GM19438 (cell line): ENCODE results near the gene HBA2.
"Not testable (repeated sequence)": the region's sequence is repeated elsewhere in the genome, so short reads cannot be mapped to it uniquely, and the experiment has no call there.

Source experiments
- ATAC-seq: cut with Tn5 transposase; IDR thresholded peaks from one replicate; pipeline ENCODE4 v1.9.1; 2021; ENCODE audit warnings: low read depth; ENCODE audit not compliant: unreplicated experiment

The HBA2 gene

GRCh38 chr16:172374-172941 lies at the start of gene HBA2:
Gene HBA2 (plus strand): TSS chr16:172876. CDS start chr16:172913, 37 bp downstream.
- not testable (repeated sequence) for ATAC-seq

DNA sequence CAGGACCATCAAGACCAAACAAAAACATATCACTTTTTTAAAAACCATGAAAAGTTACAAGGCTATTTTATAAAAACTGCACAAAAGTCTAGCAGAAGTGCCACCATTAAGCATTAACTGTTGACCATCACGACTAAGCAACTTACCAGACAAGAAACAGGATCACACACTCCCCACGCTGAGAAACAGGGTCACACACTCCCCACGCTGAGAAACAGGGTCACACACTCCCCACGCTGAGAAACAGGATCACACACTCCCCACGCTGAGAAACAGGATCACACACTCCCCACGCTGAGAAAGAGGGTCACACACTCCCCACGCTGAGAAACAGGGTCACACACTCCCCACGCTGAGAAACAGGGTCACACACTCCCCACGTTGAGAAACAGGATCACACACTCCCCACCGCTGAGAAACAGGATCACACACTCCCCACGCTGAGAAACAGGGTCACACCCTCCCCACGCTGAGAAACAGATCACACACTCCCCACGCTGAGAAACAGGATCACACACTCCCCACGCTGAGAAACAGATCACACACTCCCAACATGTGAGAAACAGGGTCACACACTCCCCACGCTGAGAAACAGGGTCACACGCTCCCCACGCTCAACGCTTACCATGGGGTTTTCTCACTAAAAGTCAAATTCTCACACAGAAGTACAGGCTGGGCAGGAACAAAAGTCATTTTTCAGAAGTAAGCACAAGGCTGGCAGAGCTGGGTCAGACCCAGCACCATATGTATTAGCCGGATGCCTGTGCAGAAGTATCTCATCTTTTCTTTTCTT lies 48.9 kb upstream of the HBA2 start:
- ATAC-seq = not testable (repeated sequence)

DNA sequence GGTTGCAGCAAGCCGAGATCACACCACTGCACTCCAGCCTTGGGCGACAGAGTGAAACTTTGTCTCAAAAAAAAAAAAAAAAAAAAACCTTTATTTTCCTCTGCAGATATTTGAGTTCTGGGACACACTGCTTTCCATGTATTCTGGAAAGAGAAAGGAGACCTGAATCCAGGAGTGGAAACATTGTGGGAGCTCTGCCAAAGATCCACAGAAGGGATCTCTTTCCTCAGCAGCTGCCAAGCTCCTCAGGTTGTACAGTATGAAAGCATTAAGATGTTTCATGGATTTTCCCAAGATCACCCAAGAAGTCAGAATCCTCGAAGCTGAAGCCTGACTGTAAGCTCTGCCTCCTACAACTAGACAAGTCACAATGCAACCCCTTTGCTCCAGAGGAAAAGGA lies 47.7 kb upstream of the HBA2 start:
- ATAC-seq = no peak

DNA sequence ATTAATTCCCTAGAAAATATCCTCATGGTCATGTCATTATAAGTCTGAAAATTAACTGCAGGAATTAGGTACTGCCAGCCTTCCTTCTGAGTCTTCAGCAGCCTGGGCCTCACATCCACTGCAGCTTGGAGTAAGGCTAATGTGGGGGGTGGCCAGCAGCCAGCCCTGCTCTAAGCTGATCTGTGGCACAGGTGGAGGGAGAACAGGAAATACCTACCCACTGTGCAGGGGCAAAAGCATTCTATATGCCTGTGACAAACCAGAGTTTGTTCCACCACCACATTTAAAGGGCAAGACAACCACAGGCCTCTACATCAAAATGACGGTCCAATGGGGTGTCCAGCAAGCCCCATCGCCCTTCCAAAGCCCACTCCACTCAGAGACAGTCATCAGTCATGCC lies 43.6 kb upstream of the HBA2 start:
- ATAC-seq = no peak

GRCh38 chr16:130533-131173 lies 42.0 kb upstream of the HBA2 start:
- ATAC-seq = no peak

DNA sequence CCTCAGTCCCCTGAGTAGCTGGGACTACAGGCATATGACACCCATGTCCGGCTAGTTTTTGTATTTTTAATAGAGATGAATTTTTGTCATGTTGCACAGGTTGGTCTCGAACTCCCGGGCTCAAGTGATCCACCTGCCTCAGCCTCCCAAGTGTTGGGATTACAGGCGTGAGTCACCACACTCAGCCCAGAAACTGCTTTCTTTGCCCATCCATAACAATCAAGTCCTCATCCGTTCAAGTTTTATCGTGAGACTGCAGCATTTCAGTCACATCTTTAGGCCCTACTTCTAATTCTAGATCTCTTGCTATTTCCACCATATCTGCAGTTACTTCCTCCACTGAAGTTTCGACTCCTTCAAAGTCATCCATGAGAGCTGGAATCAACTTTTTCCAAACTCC lies 40.6 kb upstream of the HBA2 start:
- ATAC-seq = no peak

DNA sequence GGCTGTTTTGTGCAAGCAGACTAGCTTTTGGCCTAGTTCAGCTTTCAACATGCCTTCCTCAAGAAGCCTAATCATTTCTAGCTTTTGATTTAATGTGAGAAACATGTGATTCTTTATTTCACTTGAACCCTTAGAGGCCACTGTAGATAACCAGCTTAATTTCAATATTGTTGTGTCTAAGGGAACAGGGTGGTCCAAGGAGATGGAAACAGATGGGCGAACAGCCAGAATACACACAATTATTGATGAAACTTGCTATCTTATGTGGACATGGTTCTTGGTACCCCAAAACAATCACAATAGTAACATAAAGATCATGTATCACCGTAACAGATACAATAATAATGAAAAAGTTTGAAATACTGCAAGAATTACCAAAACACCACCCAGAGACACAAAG lies 39.0 kb upstream of the HBA2 start:
- no peak for ATAC-seq

DNA sequence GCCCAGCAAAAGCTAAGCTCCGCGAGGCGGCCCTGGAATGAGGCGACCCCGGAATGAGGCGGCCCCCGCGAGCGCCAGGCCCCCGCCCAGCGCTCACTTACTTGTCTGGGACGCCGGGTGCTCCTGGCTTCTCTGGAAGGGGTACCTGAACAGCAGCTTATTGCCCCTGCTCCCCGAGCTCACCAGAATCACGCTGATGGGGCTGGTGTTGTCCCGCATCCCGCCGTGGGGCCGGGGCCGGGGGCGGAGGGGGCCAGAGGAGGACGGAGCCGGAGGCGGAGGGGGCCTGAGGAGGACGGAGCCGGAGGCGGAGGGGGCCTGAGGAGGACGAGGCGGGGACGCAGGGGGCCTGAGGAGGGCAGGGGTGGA lies 34.6 kb upstream of the HBA2 start:
- no peak for ATAC-seq

DNA sequence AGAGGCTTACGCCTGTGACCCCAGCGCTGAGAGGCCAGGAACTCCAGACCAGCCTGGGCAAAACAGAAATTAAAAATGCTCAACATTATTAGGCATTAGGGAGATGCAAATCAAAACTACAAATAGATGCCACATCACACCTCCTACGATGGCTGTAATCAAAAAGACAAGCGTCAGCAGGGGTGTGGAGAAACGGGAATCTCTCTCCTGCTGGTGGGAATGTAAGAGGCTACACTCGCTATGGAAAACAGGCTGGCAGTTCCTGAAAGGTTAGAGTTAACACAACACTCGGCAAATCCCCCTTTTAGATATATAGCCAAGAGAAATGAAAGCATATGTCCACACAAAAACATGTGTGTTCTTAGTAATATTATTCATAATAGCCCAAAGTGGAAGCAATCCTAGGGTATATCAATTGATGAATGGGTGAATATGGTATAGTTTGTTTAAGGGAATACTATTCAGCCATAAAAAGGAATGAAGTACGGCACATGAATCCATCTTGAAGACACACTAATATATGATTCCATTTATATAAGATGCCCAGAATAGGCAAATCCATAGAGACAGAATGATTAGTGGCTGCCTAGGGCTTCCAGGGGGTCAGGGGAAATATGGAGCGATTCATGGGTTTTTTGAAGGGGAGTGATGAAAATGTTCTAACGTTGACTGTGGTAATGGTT lies 32.4 kb upstream of the HBA2 start:
- no peak for ATAC-seq

GRCh38 chr16:142405-142967 lies 30.2 kb upstream of the HBA2 start:
- ATAC-seq = no peak

DNA sequence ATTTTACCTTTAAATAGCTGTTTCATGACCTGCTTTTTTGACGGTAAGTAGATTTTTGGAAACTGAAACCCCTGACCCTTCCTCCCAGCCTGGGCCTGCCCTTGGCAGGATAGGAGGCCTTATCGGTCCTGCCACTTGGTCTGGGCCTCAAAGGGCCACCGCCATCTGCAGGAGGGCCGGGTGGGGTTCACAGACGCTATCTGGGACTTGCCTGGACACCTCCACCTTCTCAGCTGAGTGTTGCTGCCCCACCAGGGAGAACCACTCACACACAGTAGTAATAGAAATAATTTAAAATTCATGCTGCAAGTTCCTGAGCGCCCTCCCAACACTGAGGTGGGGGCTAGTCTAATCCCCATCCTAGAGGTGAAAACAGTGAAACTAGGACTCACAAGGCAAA lies 29.6 kb upstream of the HBA2 start:
- no peak for ATAC-seq

DNA sequence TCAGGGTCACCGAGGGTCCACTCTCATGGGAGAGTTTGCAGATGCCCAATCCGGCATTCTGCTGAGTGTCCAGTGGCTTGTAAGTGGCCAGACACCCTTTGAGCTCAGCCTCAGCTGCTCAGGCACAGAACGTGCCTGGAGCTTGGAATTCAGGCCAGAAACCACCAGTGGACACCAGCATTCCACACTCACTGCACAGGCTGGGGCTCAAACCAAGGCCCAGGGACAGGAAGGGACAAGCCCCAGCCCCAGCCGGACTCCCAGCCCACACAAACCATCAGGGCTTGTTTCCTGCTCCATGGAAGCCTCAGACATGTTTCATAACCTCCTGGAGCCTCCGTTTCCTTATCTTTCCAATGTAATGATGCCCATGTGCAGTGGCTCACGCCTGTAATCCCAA lies 29.2 kb upstream of the HBA2 start:
- no peak for ATAC-seq

DNA sequence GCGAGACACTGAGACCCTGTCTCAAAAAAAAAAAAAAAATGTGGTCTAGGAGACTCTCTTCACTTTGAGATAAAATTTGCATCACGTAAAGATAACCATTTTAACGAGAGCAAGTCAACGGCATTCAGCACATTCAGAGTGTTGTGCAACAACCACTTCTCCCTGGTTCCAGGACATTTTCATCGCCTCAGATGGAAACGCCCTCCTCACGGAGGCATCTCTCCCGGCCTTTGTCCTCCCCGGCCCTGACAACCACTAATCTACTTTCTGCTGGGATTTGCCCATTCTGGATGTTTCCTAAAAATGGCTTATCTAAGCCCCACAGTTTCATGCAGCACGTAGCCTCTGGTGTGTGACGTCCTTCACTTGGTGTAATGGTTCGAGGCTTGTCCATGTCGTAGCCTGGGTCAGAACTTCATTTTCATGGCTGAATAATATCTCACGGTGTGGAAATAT lies 27.9 kb upstream of the HBA2 start:
- ATAC-seq = no peak

DNA sequence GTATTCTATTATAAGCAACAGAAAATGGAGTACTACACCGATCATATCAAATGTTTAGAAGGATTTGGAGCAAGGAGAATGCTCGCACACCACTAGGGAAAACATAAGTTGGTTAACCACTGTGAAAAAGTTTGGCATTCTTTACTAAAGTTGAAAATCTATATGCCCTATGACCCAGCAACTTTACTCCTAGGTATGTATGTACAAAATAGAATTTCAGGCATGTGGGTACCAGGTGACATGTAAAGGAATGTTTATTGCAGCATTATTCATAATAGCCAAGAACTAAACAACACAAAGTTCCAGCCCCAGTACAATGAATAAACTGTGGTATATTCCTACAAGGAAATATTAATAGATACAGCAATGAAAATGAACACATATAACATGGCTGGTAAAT lies 26.0 kb upstream of the HBA2 start:
- ATAC-seq = no peak

- ATAC-seq = no peak
Observed at GRCh38 chr16:149024-149660, 23.5 kb upstream of the HBA2 start.

GRCh38 chr16:152141-153128 lies 20.2 kb upstream of the HBA2 start, which contains the start of gene HBZ:
Gene HBZ (plus strand): TSS chr16:152644. CDS start chr16:152910, 266 bp downstream.
- no peak for ATAC-seq

DNA sequence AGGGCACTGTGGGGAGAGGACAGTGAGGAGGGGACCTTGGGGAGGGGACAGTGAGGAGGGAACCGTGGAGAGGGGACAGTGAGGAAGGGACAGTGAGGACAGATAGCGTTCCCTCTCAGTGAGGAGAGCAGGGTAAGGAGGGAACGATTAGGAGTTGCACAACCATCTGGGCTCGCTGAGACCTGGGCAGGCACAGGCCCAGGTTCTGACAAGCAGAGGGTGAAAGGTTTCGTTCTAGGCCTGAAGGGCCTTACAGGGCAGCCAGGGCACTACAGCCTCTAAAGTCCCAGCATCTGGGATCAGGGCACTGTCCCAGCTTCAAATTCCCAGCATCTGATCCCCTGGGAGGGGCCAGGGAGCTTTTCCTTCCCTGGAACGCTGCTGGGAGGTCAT lies 19.6 kb upstream of the HBA2 start:
- not testable (repeated sequence) for ATAC-seq

DNA sequence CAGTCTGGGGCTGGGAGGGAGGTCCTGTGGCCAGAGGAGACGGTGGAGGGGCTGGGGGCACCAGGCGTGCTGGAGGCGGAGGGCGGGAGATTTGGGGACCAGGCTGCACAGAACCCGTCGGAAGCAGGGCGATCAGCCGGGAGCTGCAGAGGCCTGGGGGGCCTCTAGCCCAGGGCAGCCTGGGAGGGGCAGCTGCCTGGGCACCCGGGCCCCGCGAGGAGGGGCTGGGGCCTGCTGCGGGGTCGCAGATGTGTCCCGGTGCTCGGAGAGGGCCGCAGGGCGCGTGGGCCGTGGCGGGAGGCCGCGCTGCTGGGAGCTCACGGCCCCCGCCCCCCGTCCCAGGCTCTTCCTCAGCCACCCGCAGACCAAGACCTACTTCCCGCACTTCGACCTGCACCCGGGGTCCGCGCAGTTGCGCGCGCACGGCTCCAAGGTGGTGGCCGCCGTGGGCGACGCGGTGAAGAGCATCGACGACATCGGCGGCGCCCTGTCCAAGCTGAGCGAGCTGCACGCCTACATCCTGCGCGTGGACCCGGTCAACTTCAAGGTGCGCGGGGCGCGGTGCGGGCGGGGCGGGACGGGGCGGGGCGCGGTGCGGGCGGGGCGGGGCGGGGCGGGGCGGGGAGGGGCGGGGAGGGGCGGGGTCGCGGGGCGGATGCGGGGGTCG lies 19.0 kb upstream of the HBA2 start:
- ATAC-seq = not testable (repeated sequence)
